Endothelial cell of umbilical vein (primary cell): ENCODE data around the gene NR4A3.

Experiments used
- EZH2 ChIP-seq: IDR thresholded peaks from 2 replicates; pipeline ENCODE4 v1.6.1; 2012; ENCODE audit warnings: borderline replicate concordance, low read depth, mild to moderate bottlenecking, moderate library complexity, low read length, inconsistent platforms; ENCODE audit not compliant: severe bottlenecking
- FOS ChIP-seq: IDR thresholded peaks from 2 replicates; pipeline ENCODE4 v1.6.1; 2011; ENCODE audit warnings: mild to moderate bottlenecking, low read length, moderate library complexity, borderline replicate concordance; ENCODE audit not compliant: insufficient read depth
- GATA2 ChIP-seq: IDR thresholded peaks from 2 replicates; pipeline ENCODE4 v1.7.0; 2011; ENCODE audit warnings: low read depth, mild to moderate bottlenecking, moderate library complexity, mixed read lengths, low read length; ENCODE audit not compliant: insufficient read length, insufficient read depth
- JUN ChIP-seq: IDR thresholded peaks from 2 replicates; pipeline ENCODE4 v1.6.1; 2011; ENCODE audit warnings: borderline replicate concordance, low read depth; ENCODE audit not compliant: insufficient read length, insufficient read depth
- MYC ChIP-seq: IDR thresholded peaks from one replicate; pipeline ENCODE4 v1.6.1; 2011; ENCODE audit warnings: mild to moderate bottlenecking, low read depth, low read length
- POLR2A ChIP-seq: IDR thresholded peaks from 2 replicates; pipeline ENCODE4 v1.6.1; 2012; ENCODE audit warnings: low read depth, mild to moderate bottlenecking, control low read depth, low read length
- POLR2AphosphoS5 ChIP-seq: IDR thresholded peaks from 2 replicates; pipeline ENCODE4 v1.6.1; 2012; ENCODE audit warnings: low read depth, mild to moderate bottlenecking, control low read depth, low read length, moderate library complexity; ENCODE audit not compliant: insufficient read depth
- TF ChIP-seq, protein P1 (sequence below), 2 donors: IDR thresholded peaks; 1 replicate in 1 of 2; 2 replicates in 1 of 2; pipeline ENCODE4 v1.5.1; 2011; ENCODE audit warnings: low read length in 2 of 2, mild to moderate bottlenecking in 2 of 2, moderate library complexity in 2 of 2, control low read depth in 1 of 2, inconsistent platforms in 1 of 2, low read depth in 1 of 2; ENCODE audit not compliant: insufficient read depth in 1 of 2; ENCODE audit errors: extremely low read depth in 1 of 2
- TF ChIP-seq, protein P2 (sequence below): IDR thresholded peaks from 2 replicates; pipeline ENCODE4 v1.6.1; 2011; ENCODE audit not compliant: insufficient read depth, insufficient read length

- TF ChIP-seq, protein P1, sequence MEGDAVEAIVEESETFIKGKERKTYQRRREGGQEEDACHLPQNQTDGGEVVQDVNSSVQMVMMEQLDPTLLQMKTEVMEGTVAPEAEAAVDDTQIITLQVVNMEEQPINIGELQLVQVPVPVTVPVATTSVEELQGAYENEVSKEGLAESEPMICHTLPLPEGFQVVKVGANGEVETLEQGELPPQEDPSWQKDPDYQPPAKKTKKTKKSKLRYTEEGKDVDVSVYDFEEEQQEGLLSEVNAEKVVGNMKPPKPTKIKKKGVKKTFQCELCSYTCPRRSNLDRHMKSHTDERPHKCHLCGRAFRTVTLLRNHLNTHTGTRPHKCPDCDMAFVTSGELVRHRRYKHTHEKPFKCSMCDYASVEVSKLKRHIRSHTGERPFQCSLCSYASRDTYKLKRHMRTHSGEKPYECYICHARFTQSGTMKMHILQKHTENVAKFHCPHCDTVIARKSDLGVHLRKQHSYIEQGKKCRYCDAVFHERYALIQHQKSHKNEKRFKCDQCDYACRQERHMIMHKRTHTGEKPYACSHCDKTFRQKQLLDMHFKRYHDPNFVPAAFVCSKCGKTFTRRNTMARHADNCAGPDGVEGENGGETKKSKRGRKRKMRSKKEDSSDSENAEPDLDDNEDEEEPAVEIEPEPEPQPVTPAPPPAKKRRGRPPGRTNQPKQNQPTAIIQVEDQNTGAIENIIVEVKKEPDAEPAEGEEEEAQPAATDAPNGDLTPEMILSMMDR (IDR thresholded peaks at IDR 0.05; ENCODE audit: extremely low read depth in 1 of 2, insufficient read depth in 1 of 2, low read depth in 1 of 2, low read length in 2 of 2) = no peak
- no peak for TF ChIP-seq JUN
- TF ChIP-seq POLR2A = no peak
- TF ChIP-seq EZH2 = no peak
- TF ChIP-seq, protein P2, sequence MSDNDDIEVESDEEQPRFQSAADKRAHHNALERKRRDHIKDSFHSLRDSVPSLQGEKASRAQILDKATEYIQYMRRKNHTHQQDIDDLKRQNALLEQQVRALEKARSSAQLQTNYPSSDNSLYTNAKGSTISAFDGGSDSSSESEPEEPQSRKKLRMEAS = no peak
- TF ChIP-seq POLR2AphosphoS5 = no peak
- TF ChIP-seq FOS = no peak
- no peak for TF ChIP-seq MYC
- TF ChIP-seq GATA2 = no peak
Observed at GRCh38 chr9:99831857-99832557, 10.3 kb downstream of the NR4A3 start.
